Stimulated activated CD8-positive, alpha-beta memory T cell treated with anti-CD3 and anti-CD28 coated beads, Interleukin-12 subunit alpha, Interleukin-12 subunit beta, amount 100 ng/mL, for 4 hours (primary cell): ENCODE results near the gene POLR3A.
A peak's percentile ranks its signal among the peaks of the same experiment; 100 is the strongest.

ENCODE experiments used
- DNase-seq: peaks from one replicate; pipeline ENCODE4 v3.0.0-alpha.2; 2020; ENCODE audit warnings: low read depth

The POLR3A gene

DNA sequence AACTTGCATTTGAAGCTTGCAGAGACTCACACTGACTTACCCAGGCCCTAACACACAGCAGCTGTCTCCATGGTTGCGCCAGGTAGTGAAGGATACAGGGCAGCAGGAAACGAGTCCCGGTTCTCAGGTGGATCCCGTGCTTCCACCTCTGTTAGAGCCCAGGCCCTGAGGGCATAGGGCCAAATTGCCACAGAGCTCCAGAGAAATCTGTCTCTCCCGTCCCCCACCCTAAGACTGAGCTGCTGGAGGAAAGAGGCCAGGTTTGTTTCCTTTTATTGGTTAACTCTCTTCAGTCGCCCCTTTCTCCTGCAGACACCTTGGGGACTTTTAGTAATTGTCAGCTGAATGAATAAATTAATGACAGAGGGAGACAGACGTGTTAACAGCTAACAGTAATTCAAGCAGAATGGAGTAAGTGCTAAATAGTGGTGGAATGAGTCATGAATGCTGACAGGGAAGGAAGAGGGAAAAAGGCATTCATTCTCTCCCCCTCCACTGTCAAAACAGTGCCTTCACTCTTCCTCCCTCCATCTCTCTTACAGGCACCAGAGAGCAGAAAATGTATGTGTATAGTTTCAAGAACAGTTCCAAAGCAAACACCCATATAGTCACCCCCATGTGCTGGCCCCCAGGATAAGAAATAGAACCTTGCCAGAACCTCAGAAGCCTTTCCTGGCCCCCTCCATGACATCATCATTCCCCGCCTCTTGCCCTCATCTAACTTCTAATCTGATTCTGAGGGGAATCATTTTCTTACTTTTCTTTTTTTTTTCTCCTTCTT is 86.0 kb downstream of the POLR3A start:
- no peak for DNase-seq

DNA sequence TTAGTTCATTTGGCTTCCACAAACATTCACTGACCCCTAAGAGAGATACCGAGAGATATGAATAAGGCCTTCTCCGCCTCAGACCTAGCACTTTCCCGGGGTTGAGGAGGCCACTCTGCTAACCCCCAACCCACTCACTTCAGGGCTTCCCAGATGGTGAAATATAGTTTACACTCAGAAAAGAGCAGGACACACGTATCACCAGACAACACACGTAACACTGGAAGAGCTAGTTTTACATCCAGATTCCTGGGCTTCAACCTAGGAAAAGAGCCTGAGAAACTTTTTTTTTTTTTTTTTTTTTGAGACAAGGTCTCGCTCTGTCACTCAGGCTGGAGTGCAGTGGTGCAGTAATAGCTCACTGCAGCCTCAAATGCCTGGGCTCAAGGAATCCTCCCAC is 87.5 kb downstream of the POLR3A start:
- no peak for DNase-seq

DNA sequence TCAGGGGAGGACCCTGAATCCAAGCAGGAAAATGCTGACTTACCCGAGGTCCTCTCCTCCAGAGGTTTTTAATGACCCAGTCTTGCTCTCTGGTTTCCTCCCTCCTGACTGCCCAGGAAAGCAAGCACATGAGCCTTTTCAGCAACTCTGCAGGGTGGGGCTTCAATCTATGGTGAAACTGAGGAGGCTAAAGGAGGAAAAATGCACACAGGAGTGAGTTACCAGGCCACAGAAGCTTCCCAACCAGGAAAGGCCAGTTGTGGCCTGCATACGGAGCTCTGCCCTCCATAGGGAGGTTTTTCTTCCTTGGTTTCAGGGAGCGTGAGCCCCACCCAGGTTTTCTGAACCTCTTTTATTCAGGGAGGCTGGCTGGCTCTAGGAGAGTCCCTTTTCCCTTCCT is 88.7 kb downstream of the POLR3A start:
- no peak for DNase-seq

- DNase-seq = no peak
Observed at GRCh38 chr10:77940225-77940624, 89.1 kb downstream of the POLR3A start.

DNA sequence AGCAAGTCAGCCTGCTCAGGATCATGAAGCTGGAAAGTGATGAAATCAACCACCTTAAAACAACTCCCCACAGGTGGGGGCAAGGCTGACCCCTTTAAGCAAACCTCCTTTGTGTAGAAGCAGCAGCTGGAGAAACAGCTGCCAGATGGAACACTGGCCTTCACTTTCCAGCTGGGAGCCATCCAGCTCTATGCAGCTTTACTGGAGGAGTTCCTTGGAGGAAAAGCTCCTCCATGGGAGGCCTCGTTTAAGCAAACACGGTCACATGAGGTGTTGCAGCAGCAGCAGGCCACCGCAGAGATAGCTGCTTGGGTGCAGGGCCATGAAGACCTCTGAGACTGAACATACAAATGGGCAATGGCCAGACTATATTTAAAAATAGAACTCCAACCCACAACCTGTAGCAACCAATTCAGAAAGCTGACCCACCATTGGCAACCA is 89.7 kb downstream of the POLR3A start:
- DNase-seq = no peak

DNA sequence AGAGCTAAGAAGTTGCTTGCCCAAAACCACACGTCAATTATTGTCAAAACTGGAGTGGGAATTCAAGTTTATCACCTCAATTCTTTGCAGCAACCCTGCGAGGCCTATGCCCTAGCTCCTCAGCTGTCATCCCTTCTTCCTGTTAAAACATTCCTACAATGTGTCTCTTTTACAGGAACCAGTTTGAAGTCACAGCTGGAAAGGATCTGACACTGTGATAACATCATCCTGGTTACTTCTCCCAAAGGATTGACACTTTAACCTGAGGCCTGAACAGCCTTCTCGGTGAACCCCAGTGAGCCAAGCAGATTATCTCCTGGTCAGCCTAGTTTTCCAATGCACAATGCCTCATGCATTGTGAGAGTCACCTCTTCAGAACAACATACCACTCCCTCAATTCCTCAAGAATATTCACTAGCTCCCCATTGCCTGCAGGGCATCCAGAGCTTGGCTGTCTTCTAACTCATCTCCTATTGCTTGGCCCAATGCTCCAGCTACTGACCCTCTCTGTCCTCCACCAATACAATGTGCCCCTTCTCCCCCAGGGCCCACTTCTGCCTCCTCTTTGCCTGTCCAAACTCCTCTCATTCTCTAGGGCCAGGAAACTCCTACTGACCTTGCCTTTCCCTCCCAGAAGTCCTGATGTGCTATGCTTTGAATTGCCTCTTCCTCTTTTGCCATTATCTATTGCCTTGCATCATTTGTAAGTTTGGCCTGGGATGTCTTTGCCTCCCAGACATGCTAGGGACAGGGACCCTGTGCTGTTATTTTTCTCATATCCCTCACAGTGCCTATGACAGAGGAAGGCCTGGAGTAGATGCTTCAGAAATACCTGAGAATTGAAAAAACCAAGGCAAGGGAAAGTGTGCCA is 92.4 kb downstream of the POLR3A start:
- no peak for DNase-seq

DNA sequence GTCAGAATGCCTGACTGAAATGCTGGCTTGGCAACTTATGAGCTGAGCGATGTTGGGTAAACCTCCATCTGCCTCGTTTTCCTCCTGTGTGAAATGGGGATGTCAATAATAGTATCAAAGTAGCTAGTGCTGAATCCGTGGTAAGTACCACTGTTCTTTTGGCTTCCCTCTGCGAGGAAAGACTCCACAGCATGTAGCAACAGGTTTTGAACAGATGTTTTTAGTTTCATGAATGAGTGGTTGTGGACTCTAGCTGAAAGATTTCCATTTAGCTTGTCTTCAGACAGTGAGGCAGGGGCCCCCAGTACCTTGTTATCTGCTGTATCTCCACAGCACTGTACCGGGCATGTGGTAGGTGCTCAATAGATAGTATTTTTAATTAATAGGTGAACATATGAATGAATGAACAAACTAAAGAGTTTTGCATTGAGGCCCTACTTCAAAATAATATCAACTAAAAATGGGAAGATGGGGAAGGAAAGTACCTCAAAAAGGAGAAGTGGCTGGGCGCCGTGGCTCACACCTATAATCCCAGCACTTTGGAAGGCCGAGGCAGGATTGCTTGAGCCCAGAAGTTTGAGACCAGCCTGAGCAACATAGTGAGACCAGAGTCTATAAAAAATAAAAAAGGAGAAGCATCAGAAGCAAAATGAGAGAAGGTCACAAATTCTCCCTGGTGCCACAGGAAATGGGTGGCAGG is 97.1 kb downstream of the POLR3A start:
- no peak for DNase-seq

GRCh38 chr10:77927402-77928246 is 101.7 kb downstream of the POLR3A start:
- no peak for DNase-seq

DNA sequence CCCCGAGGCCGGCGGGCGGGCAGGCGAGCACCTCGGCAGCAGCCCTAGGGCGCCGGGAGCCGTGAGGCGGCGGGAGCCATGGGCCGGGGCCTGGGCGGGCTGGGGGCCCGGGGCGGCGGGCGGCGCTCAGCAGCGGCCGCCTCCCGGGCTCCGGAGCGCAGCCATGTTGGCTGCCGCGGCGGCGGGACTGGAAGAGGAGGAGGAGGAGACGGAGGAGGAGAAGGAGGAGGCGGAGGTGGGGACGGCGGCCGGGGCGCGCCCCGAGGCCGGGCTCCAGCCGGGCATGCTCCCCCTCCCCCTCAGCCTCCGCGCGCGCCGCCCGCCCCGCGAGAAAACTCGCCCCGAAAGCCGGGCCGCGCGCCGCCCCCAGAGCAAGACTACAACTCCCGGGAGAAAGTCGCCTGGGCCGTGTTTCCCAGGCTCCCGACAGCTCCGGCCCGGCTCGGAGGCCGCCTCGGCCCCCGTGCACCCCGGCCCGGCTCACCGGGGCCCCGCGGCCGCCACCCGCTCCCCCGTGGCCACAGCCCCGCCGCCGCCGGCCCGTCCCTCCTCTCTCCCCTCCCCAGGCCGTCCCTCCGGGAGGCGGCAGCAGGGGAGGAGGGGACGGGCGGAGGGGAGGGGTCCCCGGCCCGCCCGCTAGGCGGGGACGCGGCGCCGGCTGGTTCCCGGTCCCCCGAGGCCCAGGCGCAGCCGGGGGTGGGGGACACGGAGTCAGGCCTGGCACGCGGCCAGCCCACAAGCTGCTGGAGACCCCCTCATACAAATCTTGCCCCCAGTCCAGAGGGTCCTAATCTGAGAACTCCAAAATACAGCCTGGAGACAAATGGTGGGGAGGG is 102.5 kb downstream of the POLR3A start, which contains the start of gene DLG5:
DLG5 (minus strand) TSS at position 190 of the 836 bp plus-strand sequence. CDS start 235 bp downstream, outside the sequence.
- DNase-seq = peak; percentile 12

DNA sequence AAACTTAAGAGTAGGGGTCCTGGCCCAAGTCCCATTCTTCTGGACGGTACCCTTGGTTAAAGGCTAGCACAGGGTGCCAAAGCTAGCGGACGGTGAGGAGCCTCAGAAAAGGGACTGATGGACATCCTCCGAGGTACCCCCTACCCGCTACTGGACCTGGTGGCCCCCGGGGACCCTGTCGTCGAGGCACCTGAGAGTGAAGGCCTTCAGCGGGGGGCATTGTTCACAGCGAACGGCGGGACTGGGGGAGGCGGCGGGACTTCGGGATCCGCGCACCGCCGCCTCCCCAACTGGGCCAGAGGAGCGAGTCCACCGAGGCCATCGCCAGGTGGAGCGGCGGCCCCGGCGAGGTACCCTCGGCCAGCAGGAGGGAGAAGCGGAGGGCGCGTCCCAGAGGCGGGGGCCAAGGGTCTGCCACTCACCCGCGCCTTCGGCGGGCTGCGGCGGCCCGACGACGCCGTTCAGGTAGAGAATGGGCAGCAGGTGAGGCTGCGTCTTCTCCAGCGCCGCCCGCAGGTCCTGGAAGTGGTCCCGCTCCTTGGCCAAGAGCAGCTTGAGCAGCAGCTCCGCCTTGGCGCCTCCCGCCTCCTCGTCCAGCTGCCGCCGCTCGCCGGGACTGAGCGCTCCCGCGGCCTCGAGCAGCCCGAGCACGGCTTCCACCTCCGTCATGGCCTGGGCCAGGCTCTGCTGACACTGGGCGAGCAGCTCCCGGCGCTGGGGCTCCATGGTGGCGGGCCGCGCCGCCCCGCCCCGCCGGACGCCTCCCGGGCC is 103.3 kb downstream of the POLR3A start:
- no peak for DNase-seq

DNA sequence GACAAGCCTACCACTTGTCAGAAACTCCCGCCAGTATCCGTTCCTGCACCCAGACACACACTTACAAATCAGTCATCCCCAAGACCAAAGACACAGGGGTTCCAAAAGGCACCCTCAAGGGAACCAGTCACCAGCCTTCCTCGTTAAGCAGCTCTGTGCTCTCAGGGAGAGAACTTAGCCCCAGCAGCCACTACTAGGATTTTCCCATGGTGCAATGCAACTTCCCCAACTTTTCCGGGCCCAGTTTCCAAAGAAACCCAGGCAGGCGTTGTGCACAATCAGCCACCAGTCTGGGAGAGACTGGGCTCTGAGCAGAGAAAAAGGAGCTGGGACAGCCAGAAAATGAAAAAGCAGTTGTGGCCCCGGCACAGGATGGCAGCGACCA is 103.9 kb downstream of the POLR3A start:
- no peak for DNase-seq

- DNase-seq = no peak
Observed at GRCh38 chr10:77922566-77923179, 106.6 kb downstream of the POLR3A start.

GRCh38 chr10:77922055-77922454 is 107.3 kb downstream of the POLR3A start:
- DNase-seq = no peak

DNA sequence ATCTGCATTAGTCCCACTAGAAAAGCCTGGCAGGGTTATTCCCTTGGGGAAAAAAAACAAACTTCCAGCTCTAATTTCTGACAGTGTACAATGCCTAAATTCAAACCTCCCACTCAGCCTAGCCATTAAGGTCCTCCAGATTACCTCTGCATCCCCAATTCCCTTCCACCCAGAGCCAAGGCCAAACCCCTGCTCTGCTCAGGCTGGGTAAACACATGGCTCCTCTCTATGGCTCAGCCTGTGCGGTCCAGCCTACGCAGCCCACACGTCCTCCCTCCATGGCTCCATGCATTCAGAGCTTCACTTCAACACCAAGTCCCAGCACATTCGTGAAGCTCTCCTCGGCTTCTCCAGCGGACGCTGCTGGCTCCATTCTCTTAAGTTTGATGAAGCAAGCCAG is 107.9 kb downstream of the POLR3A start:
- no peak for DNase-seq

GRCh38 chr10:77920495-77920894 is 108.8 kb downstream of the POLR3A start:
- no peak for DNase-seq

GRCh38 chr10:77919713-77920108 is 109.6 kb downstream of the POLR3A start:
- no peak for DNase-seq
